Natural killer cell (primary cell): ENCODE measurements around the gene CEP131. TPM values are rescaled to one million over a fixed set of nuclear protein-coding genes. Genes with fewer than 3 reads are reported as not detected.

Experiments used
- ATAC-seq, 3 donors: fragments of 150-1000 bp in 2 of 3; fragments of 200-7000 bp in 1 of 3; cut with Tn5 transposase; 1 replicate in 1 of 3; 2 replicates in 2 of 3; pipeline ENCODE4 v1.10.0; 2021; ENCODE audit warnings: mild to moderate bottlenecking in 2 of 3, moderate library complexity in 2 of 3
- DNase-seq, 2 donors: peaks; one replicate each; pipeline versions ENCODE4 v3.0.0 to v3.0.0-alpha.2; 2013 to 2021; ENCODE audit warnings: mixed read lengths in 1 of 2
- H3K27ac ChIP-seq: one replicate; pipeline ENCODE4 v1.5.1; 2013; ENCODE audit warnings: mild to moderate bottlenecking, low read length
- H3K27me3 ChIP-seq: one replicate; pipeline ENCODE4 v1.6.1; 2013; ENCODE audit warnings: low read length; ENCODE audit not compliant: control insufficient read depth, insufficient read depth
- H3K36me3 ChIP-seq: one replicate; pipeline ENCODE4 v1.6.1; 2013; ENCODE audit warnings: low read length; ENCODE audit not compliant: control insufficient read depth, insufficient read depth
- H3K4me1 ChIP-seq: one replicate; pipeline ENCODE4 v1.6.1; 2013; ENCODE audit warnings: low read length; ENCODE audit not compliant: control insufficient read depth, insufficient read depth
- H3K4me3 ChIP-seq: one replicate; pipeline ENCODE4 v1.5.1; 2013; ENCODE audit warnings: low read length
- H3K9me3 ChIP-seq: one replicate; pipeline ENCODE4 v1.6.1; 2013; ENCODE audit warnings: low read length; ENCODE audit not compliant: control insufficient read depth, insufficient read depth
- H3K27ac Mint-ChIP-seq, 2 donors: one replicate each; pipeline ENCODE4 v1.8.0; 2022; ENCODE audit warnings: mild to moderate bottlenecking in 2 of 2, mixed read lengths in 2 of 2, moderate library complexity in 1 of 2
- H3K27me3 Mint-ChIP-seq, 2 donors: one replicate each; pipeline ENCODE4 v1.8.0; 2022; ENCODE audit warnings: low read depth in 2 of 2, mixed read lengths in 2 of 2
- H3K36me3 Mint-ChIP-seq: one replicate; pipeline ENCODE4 v1.8.0; 2022; ENCODE audit warnings: mixed read lengths
- H3K4me1 Mint-ChIP-seq, 2 donors: one replicate each; pipeline ENCODE4 v1.8.0; 2022; ENCODE audit warnings: mixed read lengths in 2 of 2
- H3K4me3 Mint-ChIP-seq: one replicate; pipeline ENCODE4 v1.8.0; 2022; ENCODE audit warnings: mild to moderate bottlenecking, moderate library complexity, mixed read lengths
- H3K9me3 Mint-ChIP-seq, 2 donors: one replicate each; pipeline ENCODE4 v1.8.0; 2022; ENCODE audit warnings: mixed read lengths in 2 of 2
- CTCF ChIP-seq: fragments of 200-600 bp; IDR thresholded peaks from one replicate; pipeline ENCODE4 v1.8.0; 2022; ENCODE audit warnings: antibody characterized with exemption
- WGBS: methylation state at CpG from one replicate; pipeline ENCODE4 v1.1.7; 2013; ENCODE audit warnings: missing lambda C conversion rate; ENCODE audit not compliant: insufficient coverage; 5-methylcytosine and 5-hydroxymethylcytosine counted together
- intact Hi-C: fragments of 100-400 bp; cut with micrococcal nuclease; formaldehyde crosslinking; loops from one replicate; pipeline ENCODE4 v1.14.2; 2022
- total RNA-seq, 4 donors: library from RNA; stranded (reverse); fragments of 120-200 nt in 1 of 4; gene quantifications; one replicate each; pipeline versions ENCODE4 v1.2.3 to v1.2.4, GENCODE V29; 2013 to 2022

Gene CEP131
- total RNA-seq, 3 donors from 2014 or later (not counting 1 experiment from before 2014, with no cell fraction given) = 9.9 to 11.4 (median 10.0) TPM

- Mint-ChIP-seq H3K36me3 (no peaks in the 10 kb centered on the region), H3K9me3 (no peaks in the 10 kb centered on the region), H3K4me1 (no peaks in the 10 kb centered on the region), H3K27ac (no peak overlapping the region), H3K4me3 (no peak overlapping the region), H3K27me3 (peaks cover 0 to 2% of the 10 kb centered on the region in 2 donors)
- Histone ChIP-seq H3K4me3 (no peak overlapping the region), H3K27me3 (no peaks in the 10 kb centered on the region), H3K36me3 (no peaks in the 10 kb centered on the region), H3K27ac (no peak overlapping the region), H3K9me3 (no peaks in the 10 kb centered on the region), H3K4me1 (no peaks in the 10 kb centered on the region)
- TF ChIP-seq CTCF = no peak
- no peak for ATAC-seq
- WGBS = 91% methylated on average over 26 of the region's 26 CpGs
- intact Hi-C loops = no loop called here
- DNase-seq = no peak
Observed at GRCh38 chr17:81187586-81188490, 34.9 kb downstream of the CEP131 start.

GRCh38 chr17:81187120-81187519 lies 35.6 kb downstream of the CEP131 start:
- H3K27ac ChIP-seq = no peak overlapping the region
- ATAC-seq (no peak), DNase-seq (no peak)
- Mint-ChIP-seq H3K27me3 (peaks cover 0 to 2% of the 10 kb centered on the region in 2 donors), H3K4me1 (no peaks in the 10 kb centered on the region), H3K27ac (no peak overlapping the region), H3K9me3 (no peaks in the 10 kb centered on the region), H3K36me3 (no peaks in the 10 kb centered on the region), H3K4me3 (no peak overlapping the region)
- H3K4me1 ChIP-seq = no peaks in the 10 kb centered on the region
- no peaks in the 10 kb centered on the region for H3K36me3 ChIP-seq
- no peak for TF ChIP-seq CTCF
- no peaks in the 10 kb centered on the region for H3K9me3 ChIP-seq
- H3K27me3 ChIP-seq = no peaks in the 10 kb centered on the region
- no peak overlapping the region for H3K4me3 ChIP-seq
- intact Hi-C loops = no loop called here
- 92% methylated on average over 11 of the region's 11 CpGs for WGBS

- 86% methylated on average over 7 of the region's 7 CpGs for WGBS
- no peak overlapping the region for H3K27ac ChIP-seq
- Mint-ChIP-seq H3K36me3 (no peaks in the 10 kb centered on the region), H3K27ac (no peak overlapping the region), H3K27me3 (peaks cover 0 to 2% of the 10 kb centered on the region in 2 donors), H3K4me1 (no peaks in the 10 kb centered on the region), H3K9me3 (no peaks in the 10 kb centered on the region), H3K4me3 (no peak overlapping the region)
- no peaks in the 10 kb centered on the region for H3K36me3 ChIP-seq
- H3K27me3 ChIP-seq = no peaks in the 10 kb centered on the region
- TF ChIP-seq CTCF = no peak
- no peak overlapping the region for H3K4me3 ChIP-seq
- ATAC-seq (no peak), DNase-seq (no peak)
- no peaks in the 10 kb centered on the region for H3K4me1 ChIP-seq
- no peaks in the 10 kb centered on the region for H3K9me3 ChIP-seq
- intact Hi-C loops = no loop called here
Observed at GRCh38 chr17:81186203-81186602, 36.6 kb downstream of the CEP131 start.
